ENCODE measurements around the gene MGP.

DNA sequence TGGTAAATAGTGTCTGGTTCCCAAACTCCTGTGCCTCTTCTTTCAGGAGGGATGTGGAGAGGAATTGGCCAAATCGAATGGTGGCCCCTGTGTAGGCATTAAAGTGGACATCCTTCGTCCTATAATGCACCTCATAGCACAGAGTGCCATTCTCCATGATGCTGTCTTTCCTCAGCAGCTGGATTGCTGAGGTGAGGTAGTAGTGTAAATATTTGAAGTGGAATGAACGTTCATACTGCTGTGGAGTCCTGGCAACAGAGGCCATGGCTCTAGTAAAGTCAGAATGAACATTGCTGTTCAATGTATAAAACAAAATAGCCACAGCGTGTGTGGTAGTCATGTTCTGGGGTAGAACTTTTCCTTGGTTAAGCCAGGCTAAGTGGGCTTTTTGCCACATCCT lies 45.0 kb downstream of the MGP start:
- TF ChIP-seq, protein P1, sequence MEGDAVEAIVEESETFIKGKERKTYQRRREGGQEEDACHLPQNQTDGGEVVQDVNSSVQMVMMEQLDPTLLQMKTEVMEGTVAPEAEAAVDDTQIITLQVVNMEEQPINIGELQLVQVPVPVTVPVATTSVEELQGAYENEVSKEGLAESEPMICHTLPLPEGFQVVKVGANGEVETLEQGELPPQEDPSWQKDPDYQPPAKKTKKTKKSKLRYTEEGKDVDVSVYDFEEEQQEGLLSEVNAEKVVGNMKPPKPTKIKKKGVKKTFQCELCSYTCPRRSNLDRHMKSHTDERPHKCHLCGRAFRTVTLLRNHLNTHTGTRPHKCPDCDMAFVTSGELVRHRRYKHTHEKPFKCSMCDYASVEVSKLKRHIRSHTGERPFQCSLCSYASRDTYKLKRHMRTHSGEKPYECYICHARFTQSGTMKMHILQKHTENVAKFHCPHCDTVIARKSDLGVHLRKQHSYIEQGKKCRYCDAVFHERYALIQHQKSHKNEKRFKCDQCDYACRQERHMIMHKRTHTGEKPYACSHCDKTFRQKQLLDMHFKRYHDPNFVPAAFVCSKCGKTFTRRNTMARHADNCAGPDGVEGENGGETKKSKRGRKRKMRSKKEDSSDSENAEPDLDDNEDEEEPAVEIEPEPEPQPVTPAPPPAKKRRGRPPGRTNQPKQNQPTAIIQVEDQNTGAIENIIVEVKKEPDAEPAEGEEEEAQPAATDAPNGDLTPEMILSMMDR (IDR thresholded peaks at IDR 0.05): no peak
- TF ChIP-seq POLR2A (IDR thresholded peaks at IDR 0.05) (no peak), POLR2AphosphoS5 (IDR thresholded peaks at IDR 0.05) (no peak)
